Ramos (cell line): ENCODE data around the gene RTP2.

Experiments
- in situ Hi-C: fragments of 300-500 bp; cut with MboI; formaldehyde crosslinking; loops from one replicate; pipeline ENCODE4 v1.14.3; 2022; ENCODE audit warnings: low sequenced_read_pairs; ENCODE audit not compliant: unreplicated experiment

Gene RTP2

DNA sequence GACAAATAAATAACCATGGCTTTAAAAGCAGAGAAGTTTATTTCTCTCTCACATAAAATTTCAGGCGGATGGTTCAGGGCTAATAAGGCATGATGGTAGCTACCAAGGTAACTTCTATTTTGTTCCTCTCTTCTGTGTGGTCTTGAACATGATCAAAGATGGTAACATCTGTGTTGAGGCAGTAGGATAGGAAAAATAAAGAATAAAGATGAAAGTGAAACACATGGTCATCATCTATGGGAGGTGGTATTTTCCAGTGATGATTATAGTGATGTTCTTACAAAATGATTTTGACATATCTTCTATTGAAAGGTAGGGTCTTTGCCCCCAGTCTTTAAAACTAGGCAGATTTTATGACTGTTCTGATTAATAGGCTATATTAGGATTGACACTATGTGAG is 17.9 kb downstream of the RTP2 start:
- in situ Hi-C loops = loop anchor here (5.0 to 25.0 kb wide), 2 partner anchors 367 to 847 kb away; partner anchors contain the start of gene ADIPOQ

DNA sequence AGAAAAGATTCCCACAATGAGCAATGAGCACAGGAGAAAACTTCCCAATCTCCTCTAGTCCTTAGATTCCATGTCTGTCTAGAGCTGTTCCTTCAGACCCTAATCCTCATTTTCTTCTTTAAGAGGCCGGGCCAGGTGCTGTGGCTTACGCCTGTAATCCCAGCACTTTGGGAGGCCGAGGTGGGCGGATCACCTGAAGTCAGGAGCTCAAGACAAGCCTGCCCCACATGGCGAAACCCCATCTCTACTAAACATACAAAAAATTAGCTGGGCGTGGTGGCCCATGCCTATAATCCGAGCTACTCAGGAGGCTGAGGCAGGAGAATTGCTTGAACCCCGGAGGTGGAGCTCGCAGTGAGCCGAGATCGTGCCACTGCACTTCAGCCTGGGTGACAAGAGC is 20.6 kb downstream of the RTP2 start:
- in situ Hi-C loops = loop anchor here (5.0 to 25.0 kb wide), 2 partner anchors 364 to 844 kb away; partner anchors contain the start of gene ADIPOQ

DNA sequence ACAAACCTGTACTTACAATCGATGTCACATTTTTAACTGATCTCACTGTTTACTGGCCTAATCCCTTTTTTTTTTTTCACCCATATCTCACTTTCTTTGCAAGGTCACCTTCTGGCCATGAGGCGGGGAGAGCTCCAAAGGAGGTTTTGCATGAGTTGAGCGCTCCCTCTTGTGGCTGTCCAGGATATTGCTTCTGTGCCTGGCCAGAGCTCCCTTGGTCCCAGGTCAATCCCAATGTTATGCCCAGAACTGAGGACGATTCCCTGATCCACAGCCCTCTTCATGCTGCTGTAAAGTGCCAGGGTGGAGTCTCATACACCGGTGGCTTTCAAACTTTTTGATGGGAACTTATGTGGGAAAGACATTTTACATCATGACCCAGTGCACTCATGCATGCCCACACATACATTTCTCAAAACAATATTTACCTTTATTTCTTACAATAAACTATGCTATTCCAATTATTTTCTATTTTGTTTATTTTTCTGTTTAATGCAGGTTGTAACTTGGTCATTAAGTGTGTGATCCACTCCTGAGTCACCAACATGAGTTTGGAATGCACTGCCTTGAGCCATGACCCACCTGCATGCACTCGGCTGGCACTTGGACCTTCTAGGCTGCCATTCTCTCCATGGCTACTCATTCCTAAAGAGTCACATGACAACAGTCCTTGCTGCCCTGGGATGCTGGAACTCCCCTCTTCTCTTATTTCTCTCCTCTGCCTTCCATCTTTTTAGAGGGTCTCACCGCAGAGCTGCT is 22.5 kb downstream of the RTP2 start:
- in situ Hi-C loops = loop anchor here (5.0 to 25.0 kb wide), 2 partner anchors 363 to 843 kb away; partner anchors contain the start of gene ADIPOQ

DNA sequence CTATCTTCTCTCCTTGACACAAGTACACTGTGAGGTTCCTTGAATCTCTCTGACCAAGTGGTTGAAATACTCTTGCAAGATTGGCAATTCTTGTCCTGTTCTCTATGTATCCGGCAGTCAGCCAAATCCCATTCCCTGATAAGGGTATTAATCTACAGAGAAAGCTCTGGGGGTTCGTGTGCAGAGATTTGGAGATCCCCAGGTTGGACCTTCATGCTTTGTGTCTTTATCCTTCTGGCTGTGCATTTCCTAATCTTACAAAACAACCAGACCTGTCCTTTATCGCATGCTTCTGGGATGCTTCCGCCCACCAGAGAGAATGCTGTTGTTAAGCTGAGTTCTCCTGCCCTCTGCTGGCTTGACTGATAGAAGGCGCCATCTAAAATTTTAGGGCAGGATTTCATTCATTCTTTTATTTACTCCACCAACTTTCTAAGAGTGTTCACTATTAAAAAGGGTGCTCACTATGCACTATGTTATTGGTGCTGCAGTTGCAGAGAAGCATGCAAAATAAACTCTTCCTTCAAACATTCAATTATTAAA is 23.6 kb downstream of the RTP2 start:
- in situ Hi-C loops = loop anchor here (25.0 kb wide), 1 partner anchor 841 kb away; the partner anchor contains the start of gene ADIPOQ

DNA sequence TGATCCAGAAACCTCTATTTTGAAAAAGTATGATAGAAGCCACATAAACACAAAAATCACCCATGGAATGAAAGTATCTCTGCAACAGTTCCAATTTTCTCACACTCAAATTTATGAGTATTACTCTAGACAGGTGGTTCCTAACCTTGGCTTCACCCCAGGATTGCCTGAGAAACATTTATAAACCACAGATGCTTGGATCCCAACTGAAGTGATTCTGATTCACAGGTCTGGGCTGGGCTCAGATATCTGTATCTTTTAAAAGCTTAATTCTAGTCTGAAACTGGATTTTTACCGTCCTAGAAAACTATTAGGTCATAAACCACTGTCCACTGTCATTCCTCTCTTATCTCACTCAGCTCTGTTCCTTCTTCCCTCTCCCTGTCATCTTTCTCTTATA is 24.8 kb downstream of the RTP2 start:
- in situ Hi-C loops = loop anchor here (25.0 kb wide), 1 partner anchor 840 kb away; the partner anchor contains the start of gene ADIPOQ

DNA sequence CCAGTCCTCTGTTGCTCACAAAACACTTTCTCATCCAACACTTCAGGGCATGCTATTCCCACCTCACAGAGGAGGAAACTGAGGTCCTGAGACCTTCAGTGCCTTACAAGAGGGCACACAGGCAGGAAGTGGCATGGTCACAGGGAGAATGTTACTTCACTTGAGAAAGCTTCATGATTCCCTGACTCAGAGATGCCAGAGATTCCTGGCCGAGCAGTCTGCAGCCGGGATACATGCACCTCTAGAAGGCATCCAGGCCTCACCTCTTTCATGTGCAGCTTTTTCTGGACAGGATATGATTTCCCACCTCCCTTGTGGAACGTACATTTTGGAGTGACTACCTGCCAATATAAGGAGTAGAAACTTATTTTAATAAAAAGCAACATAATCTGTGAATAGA is 29.3 kb downstream of the RTP2 start:
- in situ Hi-C loops = no loop called here

DNA sequence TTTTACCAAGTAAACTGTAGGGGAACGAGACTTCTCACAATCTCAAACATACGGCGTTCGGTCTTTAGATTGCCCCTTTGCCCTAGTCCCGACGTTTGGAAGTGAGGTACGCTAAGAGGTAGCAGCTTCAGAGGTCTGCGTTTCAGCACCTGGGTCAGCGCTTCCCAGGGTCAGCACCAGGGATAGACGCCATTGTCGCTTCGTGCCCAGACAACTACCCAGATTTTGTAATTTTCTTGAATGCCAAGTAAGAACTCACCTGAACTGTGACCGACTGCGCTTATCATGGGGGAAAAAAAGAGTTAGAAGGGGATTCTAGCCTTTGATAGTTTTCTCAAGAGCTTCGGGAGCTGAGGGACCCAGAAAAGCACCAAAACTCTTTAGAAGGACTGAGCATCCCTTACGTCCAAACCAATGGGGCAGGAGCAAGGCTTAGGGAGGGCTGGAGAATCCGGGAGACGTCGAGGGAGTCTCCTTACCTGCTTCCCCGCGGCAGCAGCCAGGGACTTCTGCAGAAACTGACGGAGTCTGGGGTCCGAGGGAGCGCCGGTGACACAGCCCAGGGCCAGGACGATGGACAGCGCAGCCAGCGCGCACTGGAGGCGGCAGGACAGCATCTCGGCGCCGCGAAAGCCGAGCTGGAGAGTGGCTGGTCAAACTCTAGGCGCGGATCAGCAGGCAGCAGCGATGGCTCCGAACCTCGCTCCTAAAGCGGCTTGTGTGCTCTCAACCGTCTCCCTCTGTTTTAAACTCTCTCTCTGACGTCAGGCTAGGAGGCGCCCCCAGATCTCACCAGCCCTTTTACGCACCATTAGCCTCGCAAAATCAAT is 32.5 kb downstream of the RTP2 start, which contains the start of gene SST:
Gene SST, minus strand, starts transcription at position 720 of the 830 bp plus-strand sequence. Its CDS starts 103 bp downstream, at position 617.
- in situ Hi-C loops = no loop called here

DNA sequence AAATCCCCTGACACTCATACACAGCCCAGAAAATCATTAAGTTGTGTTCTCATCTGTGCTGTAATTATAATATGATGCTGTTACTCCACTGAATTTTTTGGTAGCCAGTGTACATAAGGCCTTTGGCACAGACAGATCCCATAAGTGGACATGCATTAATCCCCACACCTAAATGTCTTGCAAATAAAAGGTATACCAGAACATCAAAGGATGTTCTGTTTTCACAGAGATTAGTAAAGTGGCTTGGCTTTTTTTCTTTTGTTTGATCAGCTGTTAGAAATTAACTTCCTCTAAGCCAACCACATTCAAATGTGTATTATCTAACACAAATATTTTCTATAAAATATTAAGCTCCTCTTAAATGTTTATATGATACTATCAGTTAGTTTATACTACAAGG is 34.8 kb downstream of the RTP2 start:
- in situ Hi-C loops = no loop called here

DNA sequence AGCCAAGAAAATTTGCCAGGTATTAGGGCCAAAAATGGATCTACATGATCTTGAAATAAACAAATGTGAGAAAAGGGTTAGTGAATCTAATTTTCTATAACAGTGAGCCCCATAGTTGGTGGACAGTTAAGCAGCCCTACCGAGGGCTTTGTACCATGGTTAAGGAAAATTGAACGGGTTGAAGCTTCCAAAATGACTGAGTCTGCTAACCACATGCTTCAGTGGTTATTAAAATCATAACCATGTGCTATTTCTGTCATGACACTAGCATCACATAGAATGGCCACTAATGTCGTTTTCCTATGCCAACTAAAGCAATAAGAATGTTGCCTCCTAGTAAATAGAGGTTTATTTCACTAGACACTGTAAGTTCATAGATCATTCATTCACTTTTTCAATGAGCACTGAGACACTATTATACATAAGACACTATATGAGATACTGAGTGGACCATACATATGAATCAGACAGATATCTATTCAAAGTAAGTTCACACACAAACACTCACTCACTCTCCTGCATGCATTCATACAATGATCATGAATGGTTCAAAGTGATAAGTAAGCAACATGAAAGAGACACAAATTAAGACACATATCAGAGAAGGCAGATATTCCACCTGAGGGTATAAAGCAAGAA is 36.5 kb downstream of the RTP2 start:
- in situ Hi-C loops = no loop called here

DNA sequence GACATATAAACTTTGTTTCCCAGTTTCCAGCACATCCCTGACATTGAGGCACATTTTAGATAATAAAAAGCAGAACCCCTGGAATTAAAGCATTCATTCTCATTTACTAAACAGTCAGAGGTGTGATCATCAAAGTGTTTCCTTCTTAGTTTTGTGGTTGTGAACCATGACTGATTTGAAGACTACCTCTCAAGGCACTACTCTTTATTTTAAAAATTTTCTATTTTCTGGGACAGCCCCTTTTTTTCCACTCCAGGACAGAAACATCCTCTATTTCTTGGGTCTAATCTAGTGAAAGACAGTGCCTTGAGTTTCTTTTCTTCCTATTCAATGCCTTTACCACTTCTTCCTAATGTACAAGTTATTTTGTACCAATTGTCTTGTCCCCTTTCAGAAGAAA is 37.3 kb downstream of the RTP2 start:
- in situ Hi-C loops = no loop called here

DNA sequence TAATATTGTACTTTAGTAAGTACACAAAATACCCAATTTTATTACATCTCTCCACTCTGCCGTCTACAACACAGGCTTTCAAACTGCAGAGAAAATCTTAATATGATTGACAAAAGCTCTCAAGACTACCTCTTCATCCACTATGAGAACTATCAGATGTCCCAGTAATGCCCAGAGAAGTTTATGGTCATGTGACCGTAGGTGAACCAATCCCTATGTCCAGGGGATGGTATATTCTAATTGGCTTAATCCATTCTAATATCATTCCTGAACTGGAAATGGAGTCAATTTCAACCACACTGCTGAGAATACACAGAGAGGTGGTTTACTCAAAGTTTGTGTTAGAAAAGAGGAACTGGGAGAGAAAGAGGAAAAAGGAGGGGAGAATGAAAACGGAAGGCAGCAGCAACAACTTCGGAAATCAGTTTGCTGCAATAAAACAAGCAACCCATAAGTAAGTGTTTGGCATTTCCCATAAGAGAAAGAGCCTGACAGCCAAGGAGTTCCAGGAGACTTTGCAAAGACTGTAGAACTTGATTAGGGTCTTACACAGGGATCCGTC is 39.4 kb downstream of the RTP2 start:
- in situ Hi-C loops = no loop called here

DNA sequence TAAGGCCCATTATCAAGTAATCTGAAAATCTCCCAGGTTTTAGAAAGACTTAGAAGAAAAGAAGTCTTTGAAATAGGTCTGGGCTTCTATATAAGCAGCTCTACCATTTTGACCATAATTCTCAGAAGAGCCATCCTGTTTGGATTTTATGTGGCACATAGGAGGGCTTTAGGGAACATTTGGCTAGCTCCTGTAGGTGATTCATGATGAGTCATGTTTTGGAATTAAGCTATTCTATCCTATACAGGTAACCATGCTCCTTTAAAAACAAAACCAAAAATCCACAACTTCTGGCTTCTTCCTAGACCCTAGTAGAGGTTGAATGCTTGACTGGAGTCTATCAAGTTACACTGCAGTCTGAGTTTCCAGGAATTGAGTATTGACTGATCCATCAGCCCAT is 41.1 kb downstream of the RTP2 start:
- in situ Hi-C loops = no loop called here

DNA sequence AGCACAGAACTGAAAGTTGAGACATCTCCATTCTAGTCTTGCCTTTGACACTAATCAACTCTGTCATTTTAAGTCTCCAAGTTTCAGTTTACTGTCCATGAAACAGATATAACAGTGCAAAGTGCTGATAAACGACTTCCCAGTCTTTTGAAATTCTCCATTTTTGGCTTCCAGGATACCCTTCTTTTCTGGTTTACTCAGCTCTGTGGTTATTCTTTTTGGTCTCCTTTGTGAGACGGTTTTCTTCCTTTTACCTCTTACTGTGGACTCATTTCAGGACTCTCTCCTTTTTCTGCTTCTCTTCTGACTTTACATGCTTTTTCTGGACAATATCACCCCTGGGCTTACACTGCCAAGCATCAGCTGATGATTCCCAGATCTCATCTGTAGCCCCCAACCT is 51.1 kb downstream of the RTP2 start:
- in situ Hi-C loops = no loop called here
